Memory B cell (primary cell): ENCODE data around the gene RIMKLA.

Experiments
- ATAC-seq: fragments of 150-1000 bp; cut with Tn5 transposase; 2 replicates; pipeline ENCODE4 v1.10.0; 2021; ENCODE audit warnings: low read depth, mild to moderate bottlenecking, moderate library complexity
- DNase-seq, 2 donors: peaks; one replicate each; pipeline ENCODE4 v3.0.0; 2022; ENCODE audit warnings: low spot score in 2 of 2
- H3K27ac Mint-ChIP-seq: one replicate; pipeline ENCODE4 v1.8.0; 2022; ENCODE audit warnings: mild to moderate bottlenecking, moderate library complexity, mixed read lengths
- H3K27me3 Mint-ChIP-seq: one replicate; pipeline ENCODE4 v1.8.0; 2022; ENCODE audit warnings: mixed read lengths
- H3K36me3 Mint-ChIP-seq: one replicate; pipeline ENCODE4 v1.8.0; 2022; ENCODE audit warnings: mild to moderate bottlenecking, mixed read lengths
- H3K4me1 Mint-ChIP-seq: one replicate; pipeline ENCODE4 v1.8.0; 2022; ENCODE audit warnings: mixed read lengths
- H3K4me3 Mint-ChIP-seq: one replicate; pipeline ENCODE4 v1.8.0; 2022; ENCODE audit warnings: mild to moderate bottlenecking, moderate library complexity, mixed read lengths
- H3K9me3 Mint-ChIP-seq: one replicate; pipeline ENCODE4 v1.8.0; 2022; ENCODE audit warnings: mixed read lengths

RIMKLA gene

GRCh38 chr1:42380586-42381279 is at the start of gene RIMKLA:
TSS of gene RIMKLA (plus strand) at chr1:42380792. CDS start at chr1:42380935, 143 bp downstream.
- Mint-ChIP-seq H3K4me3 (peak within 1 kb of the TSS; percentile 77), H3K27ac (no peak within 1 kb of the TSS), H3K36me3 (no peaks in the 10 kb centered on the region), H3K4me1 (peaks cover 3% of the 10 kb centered on the region), H3K27me3 (peaks cover 13% of the 10 kb centered on the region), H3K9me3 (no peaks in the 10 kb centered on the region)
- ATAC-seq (peak; percentile 65), DNase-seq (peak; percentile 7 to 23)

GRCh38 chr1:42332877-42333276 is 47.7 kb upstream of the RIMKLA start:
- DNase-seq (no peak), ATAC-seq (no peak)
- Mint-ChIP-seq H3K4me3 (no peak overlapping the region), H3K4me1 (peaks cover 43% of the 10 kb centered on the region), H3K36me3 (peaks cover 1% of the 10 kb centered on the region), H3K27ac (no peak overlapping the region), H3K27me3 (no peaks in the 10 kb centered on the region), H3K9me3 (no peaks in the 10 kb centered on the region)

GRCh38 chr1:42333662-42334239 is 46.8 kb upstream of the RIMKLA start:
- peak overlapping the region; percentile 94 for H3K4me3 Mint-ChIP-seq
- no peaks in the 10 kb centered on the region for H3K9me3 Mint-ChIP-seq
- no peaks in the 10 kb centered on the region for H3K27me3 Mint-ChIP-seq
- DNase-seq (no peak), ATAC-seq (no peak)
- H3K36me3 Mint-ChIP-seq, result peaks cover 1% of the 10 kb centered on the region
- peak overlapping the region; percentile 87 for H3K27ac Mint-ChIP-seq
- H3K4me1 Mint-ChIP-seq, result peaks cover 40% of the 10 kb centered on the region

GRCh38 chr1:42334240-42335049 is 46.1 kb upstream of the RIMKLA start:
- H3K27ac Mint-ChIP-seq, result peak overlapping the region; percentile 87

GRCh38 chr1:42335050-42335808 is 45.4 kb upstream of the RIMKLA start, which contains the start of gene FOXJ3:
TSS of gene FOXJ3 (minus strand) at chr1:42335235. CDS start at chr1:42311093, 24,142 bp downstream.
- Mint-ChIP-seq H3K9me3 (no peaks in the 10 kb centered on the region), H3K36me3 (peaks cover 1% of the 10 kb centered on the region), H3K4me3 (peak within 1 kb of the TSS; percentile 94), H3K4me1 (peaks cover 35% of the 10 kb centered on the region), H3K27me3 (no peaks in the 10 kb centered on the region), H3K27ac (peak within 1 kb of the TSS; percentile 87)
- peak; percentile 88 to 89 for DNase-seq
- ATAC-seq, result peak; percentile 94

More at GRCh38 chr1:42334240-42335049, 46.1 kb upstream of the RIMKLA start:
- H3K4me3 Mint-ChIP-seq, result peak overlapping the region; percentile 94
- ATAC-seq, result peak; percentile 56
- peaks cover 38% of the 10 kb centered on the region for H3K4me1 Mint-ChIP-seq
- DNase-seq, result no peak
- peaks cover 1% of the 10 kb centered on the region for H3K36me3 Mint-ChIP-seq
- H3K27me3 Mint-ChIP-seq, result no peaks in the 10 kb centered on the region
- H3K9me3 Mint-ChIP-seq, result no peaks in the 10 kb centered on the region

GRCh38 chr1:42335809-42336518 is 44.6 kb upstream of the RIMKLA start:
- Mint-ChIP-seq H3K9me3 (no peaks in the 10 kb centered on the region), H3K4me1 (peaks cover 33% of the 10 kb centered on the region), H3K36me3 (no peaks in the 10 kb centered on the region), H3K27ac (peak overlapping the region; percentile 79), H3K27me3 (no peaks in the 10 kb centered on the region), H3K4me3 (peak overlapping the region; percentile 92)
- no peak for DNase-seq
- no peak for ATAC-seq

- ATAC-seq, result no peak
- Mint-ChIP-seq H3K27ac (no peak overlapping the region), H3K4me3 (no peak overlapping the region)
These were observed 43.6 kb upstream of the RIMKLA start for GRCh38 chr1:42336978-42337377.

GRCh38 chr1:42340093-42340492 is 40.5 kb upstream of the RIMKLA start:
- Mint-ChIP-seq H3K9me3 (no peaks in the 10 kb centered on the region), H3K4me1 (peaks cover 8% of the 10 kb centered on the region), H3K4me3 (no peak overlapping the region), H3K36me3 (no peaks in the 10 kb centered on the region), H3K27me3 (peaks cover 2% of the 10 kb centered on the region), H3K27ac (no peak overlapping the region)
- DNase-seq (no peak), ATAC-seq (no peak)

More at GRCh38 chr1:42336978-42337377, 43.6 kb upstream of the RIMKLA start:
- no peak for DNase-seq
- Mint-ChIP-seq H3K27me3 (peaks cover 2% of the 10 kb centered on the region), H3K4me1 (peaks cover 28% of the 10 kb centered on the region), H3K9me3 (no peaks in the 10 kb centered on the region), H3K36me3 (no peaks in the 10 kb centered on the region)

- no peaks in the 10 kb centered on the region for H3K36me3 Mint-ChIP-seq
- DNase-seq, result no peak
- H3K4me1 Mint-ChIP-seq, result peaks cover 5% of the 10 kb centered on the region
- no peak overlapping the region for H3K27ac Mint-ChIP-seq
- no peak overlapping the region for H3K4me3 Mint-ChIP-seq
- ATAC-seq, result no peak
- H3K9me3 Mint-ChIP-seq, result no peaks in the 10 kb centered on the region
- H3K27me3 Mint-ChIP-seq, result peaks cover 2% of the 10 kb centered on the region
These were observed 39.7 kb upstream of the RIMKLA start for GRCh38 chr1:42340901-42341300.

- Mint-ChIP-seq H3K27ac (no peak overlapping the region), H3K36me3 (no peaks in the 10 kb centered on the region), H3K27me3 (peaks cover 5% of the 10 kb centered on the region), H3K9me3 (no peaks in the 10 kb centered on the region), H3K4me3 (no peak overlapping the region), H3K4me1 (no peaks in the 10 kb centered on the region)
- no peak for ATAC-seq
- DNase-seq, result no peak
These were observed 37.5 kb upstream of the RIMKLA start for GRCh38 chr1:42343049-42343448.

GRCh38 chr1:42348498-42348897 is 32.1 kb upstream of the RIMKLA start:
- ATAC-seq (peak; percentile 17), DNase-seq (no peak)
- no peaks in the 10 kb centered on the region for H3K4me1 Mint-ChIP-seq
- H3K27me3 Mint-ChIP-seq, result peaks cover 13% of the 10 kb centered on the region
- no peak overlapping the region for H3K4me3 Mint-ChIP-seq
- no peak overlapping the region for H3K27ac Mint-ChIP-seq
- no peaks in the 10 kb centered on the region for H3K9me3 Mint-ChIP-seq
- H3K36me3 Mint-ChIP-seq, result no peaks in the 10 kb centered on the region

- H3K27ac Mint-ChIP-seq, result no peak overlapping the region
- no peak for DNase-seq
These were observed 30.5 kb upstream of the RIMKLA start for GRCh38 chr1:42350086-42350485.

GRCh38 chr1:42358791-42359190 is 21.8 kb upstream of the RIMKLA start:
- Mint-ChIP-seq H3K36me3 (no peaks in the 10 kb centered on the region), H3K27ac (no peak overlapping the region), H3K4me3 (no peak overlapping the region), H3K4me1 (peaks cover 2% of the 10 kb centered on the region), H3K9me3 (peaks cover 1% of the 10 kb centered on the region), H3K27me3 (peaks cover 9% of the 10 kb centered on the region)
- DNase-seq (no peak), ATAC-seq (no peak)

More at GRCh38 chr1:42350086-42350485, 30.5 kb upstream of the RIMKLA start:
- peaks cover 13% of the 10 kb centered on the region for H3K27me3 Mint-ChIP-seq
- H3K36me3 Mint-ChIP-seq, result no peaks in the 10 kb centered on the region
- H3K4me3 Mint-ChIP-seq, result no peak overlapping the region
- H3K4me1 Mint-ChIP-seq, result no peaks in the 10 kb centered on the region
- ATAC-seq, result no peak
- no peaks in the 10 kb centered on the region for H3K9me3 Mint-ChIP-seq
